ENCODE data around the gene ZNF581.
A peak's percentile ranks its signal among the peaks of the same experiment; 100 is the strongest.

ZNF581 gene

GRCh38 chr19:55635334-55635717, 8.1 kb upstream of the ZNF581 start:
- DNase-seq, result no peak

GRCh38 chr19:55635856-55636440, 7.5 kb upstream of the ZNF581 start:
- no peak for DNase-seq

- DNase-seq, result no peak
These were observed 6.7 kb upstream of the ZNF581 start for GRCh38 chr19:55636723-55637122.

- no peak for DNase-seq
These were observed 5.9 kb upstream of the ZNF581 start for GRCh38 chr19:55637534-55637933.

- peak; percentile 62 for DNase-seq
These were observed 4.5 kb upstream of the ZNF581 start for GRCh38 chr19:55638864-55639359.

- DNase-seq, result peak; percentile 39
These were observed 3.3 kb upstream of the ZNF581 start for GRCh38 chr19:55640043-55640576.

GRCh38 chr19:55640577-55641425, 2.6 kb upstream of the ZNF581 start, which contains the start of gene ZNF580:
Gene ZNF580 (plus strand): TSS chr19:55641002. CDS start chr19:55642509, 1,507 bp downstream.
- peak; percentile 61 for DNase-seq

- no peak for DNase-seq
These were observed 1.9 kb upstream of the ZNF581 start for GRCh38 chr19:55641426-55642152.

- peak; percentile 13 for DNase-seq
These were observed 1.1 kb upstream of the ZNF581 start for GRCh38 chr19:55642153-55643002.

GRCh38 chr19:55643887-55644176, 383 bp downstream of the ZNF581 start:
- no peak for DNase-seq

GRCh38 chr19:55644191-55644833, 863 bp downstream of the ZNF581 start:
- no peak for DNase-seq

GRCh38 chr19:55644842-55645511, 1.5 kb downstream of the ZNF581 start:
- DNase-seq, result no peak

- DNase-seq, result no peak
These were observed 2.0 kb downstream of the ZNF581 start for GRCh38 chr19:55645512-55645881.

GRCh38 chr19:55646889-55647731, 3.7 kb downstream of the ZNF581 start:
- no peak for DNase-seq

GRCh38 chr19:55647732-55648584, 4.5 kb downstream of the ZNF581 start, which contains the start of gene CCDC106:
Gene CCDC106 (plus strand): TSS chr19:55648212. CDS start chr19:55649047, 835 bp downstream.
- peak; percentile 49 for DNase-seq

- no peak for DNase-seq
These were observed 5.3 kb downstream of the ZNF581 start for GRCh38 chr19:55648585-55649267.

GRCh38 chr19:55649268-55650125, 6.0 kb downstream of the ZNF581 start:
- DNase-seq, result no peak

GRCh38 chr19:55650126-55650557, 6.7 kb downstream of the ZNF581 start:
- DNase-seq, result no peak

Measured in suppressor macrophage treated with lipopolysaccharide for 4 hours (primary cell).